H1 (cell line): Measurements from ENCODE around the gene GRIA1. TPM values are rescaled to one million over a fixed set of nuclear protein-coding genes. Genes with fewer than 3 reads are reported as not detected.

ENCODE experiments used
- CTCF ChIA-PET: fragments of 300-600 bp; sonication (Branson Sonifier 250); formaldehyde crosslinking; loops from one replicate; lab custom pipeline; 2021; ENCODE audit not compliant: partially characterized antibody; lab: Charles Lee
- POLR2A ChIA-PET: fragments of 300-600 bp; sonication (Branson Sonifier 250); formaldehyde crosslinking; loops from one replicate; lab custom pipeline; 2021; ENCODE audit warnings: inconsistent platforms; ENCODE audit not compliant: partially characterized antibody; lab: Charles Lee
- DNase-seq, 2 experiments: peaks; one replicate each; pipeline versions ENCODE4 v3.0.0 to v3.0.0-alpha.2; 2010 to 2022; ENCODE audit warnings: low spot score in 2 of 2, low read depth in 1 of 2, mixed read lengths in 1 of 2
- FAIRE-seq: peaks from 2 replicates; lab custom pipeline; 2011; peaks lifted over from hg19 to GRCh38; lab: Jason Lieb, UNC
- H2AFZ ChIP-seq: 2 replicates; pipeline ENCODE4 v1.8.1; 2012; ENCODE audit warnings: low read length, inconsistent platforms
- H2AK5ac ChIP-seq: 2 replicates; pipeline ENCODE4 v1.6.1; 2013; ENCODE audit warnings: low read depth, low read length
- H2BK120ac ChIP-seq: replicated peaks from 2 replicates; pipeline ENCODE3; 2013; ENCODE audit warnings: low read depth, low read length, inconsistent platforms
- H2BK12ac ChIP-seq: 2 replicates; pipeline ENCODE4 v1.6.1; 2013; ENCODE audit warnings: low read depth, low read length
- H2BK15ac ChIP-seq: 2 replicates; pipeline ENCODE4 v1.6.1; 2013; ENCODE audit warnings: low read length
- H2BK20ac ChIP-seq: 2 replicates; pipeline ENCODE4 v1.6.1; 2013; ENCODE audit warnings: low read length
- H2BK5ac ChIP-seq: 2 replicates; pipeline ENCODE4 v1.6.1; 2013; ENCODE audit warnings: low read depth, low read length
- H3K14ac ChIP-seq: 2 replicates; pipeline ENCODE4 v1.6.1; 2013; ENCODE audit warnings: inconsistent platforms; ENCODE audit not compliant: insufficient read length
- H3K18ac ChIP-seq: 2 replicates; pipeline ENCODE4 v1.6.1; 2013; ENCODE audit warnings: low read length; ENCODE audit errors: extremely low read depth
- H3K23ac ChIP-seq: 2 replicates; pipeline ENCODE4 v1.6.1; 2013; ENCODE audit warnings: inconsistent platforms; ENCODE audit not compliant: insufficient read length
- H3K23me2 ChIP-seq: 2 replicates; pipeline ENCODE4 v1.6.1; 2013; ENCODE audit warnings: low read depth, low read length
- H3K27ac ChIP-seq: 2 replicates; pipeline ENCODE4 v1.6.1; 2011; ENCODE audit warnings: low read depth, low read length, inconsistent platforms
- H3K27me3 ChIP-seq, 4 experiments: replicated peaks in 1 of 4; 1 replicate in 1 of 4; 2 replicates in 3 of 4; pipeline versions ENCODE4 v1.6.1 to v1.8.1; 2011 to 2013; ENCODE audit warnings: low read length in 3 of 4, mild to moderate bottlenecking in 3 of 4, inconsistent platforms in 2 of 4, mixed read lengths in 2 of 4, moderate library complexity in 1 of 4; ENCODE audit not compliant: control insufficient read depth in 3 of 4, insufficient read depth in 3 of 4; ENCODE audit errors: extremely low read depth in 1 of 4
- H3K36me3 ChIP-seq, 4 experiments: 2 replicates each; pipeline versions ENCODE4 v1.6.1 to v1.8.1; 2011 to 2013; ENCODE audit warnings: mild to moderate bottlenecking in 4 of 4, low read length in 3 of 4, moderate library complexity in 2 of 4, control low read depth in 1 of 4, inconsistent platforms in 1 of 4; ENCODE audit not compliant: insufficient read depth in 4 of 4, control insufficient read depth in 2 of 4
- H3K4ac ChIP-seq: replicated peaks from 2 replicates; pipeline ENCODE3; 2013; ENCODE audit warnings: low read length, low read depth, mixed read lengths, inconsistent platforms; ENCODE audit not compliant: insufficient read length
- H3K4me1 ChIP-seq, 4 experiments: replicated peaks in 1 of 4; 1 replicate in 1 of 4; 2 replicates in 3 of 4; pipeline versions ENCODE4 v1.6.1 to v1.8.1; 2011 to 2013; ENCODE audit warnings: low read length in 3 of 4, inconsistent platforms in 2 of 4, mixed read lengths in 1 of 4; ENCODE audit not compliant: insufficient read depth in 4 of 4, control insufficient read depth in 3 of 4
- H3K4me2 ChIP-seq, 2 experiments: 2 replicates each; pipeline versions ENCODE4 v1.6.1 to v1.8.1; 2011 to 2013; ENCODE audit warnings: low read depth in 2 of 2, low read length in 2 of 2, control low read depth in 1 of 2, inconsistent platforms in 1 of 2, mild to moderate bottlenecking in 1 of 2; ENCODE audit not compliant: insufficient read depth in 1 of 2
- H3K4me3 ChIP-seq, 4 experiments: fragments of 200-600, 300-600 bp in 1 of 4; sonication (generic), shearing (Covaris generic), sonication (Bioruptor Twin) in 1 of 4; 2 replicates each; pipeline versions ENCODE4 v1.5.1 to v1.8.1; 2011 to 2016; ENCODE audit warnings: low read length in 4 of 4, low read depth in 3 of 4, control low read depth in 2 of 4, inconsistent platforms in 2 of 4, mild to moderate bottlenecking in 2 of 4, mixed read lengths in 1 of 4, moderate library complexity in 1 of 4; ENCODE audit not compliant: insufficient read depth in 2 of 4; ENCODE audit errors: extremely low read depth in 1 of 4
- H3K56ac ChIP-seq: replicated peaks from 2 replicates; pipeline ENCODE3; 2013; ENCODE audit warnings: low read depth, mild to moderate bottlenecking, mixed read lengths, low read length, inconsistent platforms; ENCODE audit not compliant: insufficient read length
- H3K79me1 ChIP-seq: 2 replicates; pipeline ENCODE4 v1.6.1; 2013; ENCODE audit warnings: low read depth, low read length, control low read depth
- H3K79me2 ChIP-seq, 2 experiments: 2 replicates each; pipeline versions ENCODE4 v1.6.1 to v1.8.1; 2012 to 2013; ENCODE audit warnings: low read length in 2 of 2, mild to moderate bottlenecking in 2 of 2, inconsistent platforms in 1 of 2; ENCODE audit not compliant: insufficient read depth in 2 of 2, control insufficient read depth in 1 of 2
- H3K9ac ChIP-seq, 4 experiments: replicated peaks in 1 of 4; 1 replicate in 1 of 4; 2 replicates in 3 of 4; pipeline versions ENCODE4 v1.6.1 to v1.8.1; 2011 to 2013; ENCODE audit warnings: low read depth in 3 of 4, low read length in 3 of 4, control low read depth in 2 of 4, mild to moderate bottlenecking in 2 of 4, moderate library complexity in 2 of 4, inconsistent platforms in 1 of 4; ENCODE audit errors: extremely low read depth in 1 of 4
- H3K9me3 ChIP-seq, 2 experiments: 2 replicates each; pipeline versions ENCODE4 v1.6.1 to v1.8.1; 2012 to 2013; ENCODE audit warnings: mild to moderate bottlenecking in 2 of 2, moderate library complexity in 2 of 2, control low read depth in 1 of 2, inconsistent platforms in 1 of 2, low read depth in 1 of 2, low read length in 1 of 2, mixed read lengths in 1 of 2; ENCODE audit not compliant: insufficient read depth in 2 of 2
- H4K20me1 ChIP-seq, 2 experiments: replicated peaks in 1 of 2; 2 replicates each; pipeline versions ENCODE3 to v1.8.1; 2011 to 2013; ENCODE audit warnings: inconsistent platforms in 2 of 2, low read length in 2 of 2, mild to moderate bottlenecking in 1 of 2; ENCODE audit not compliant: insufficient read depth in 2 of 2, control insufficient read depth in 1 of 2
- H4K5ac ChIP-seq: 2 replicates; pipeline ENCODE4 v1.6.1; 2013; ENCODE audit warnings: low read length, low read depth, mixed read lengths, inconsistent platforms; ENCODE audit not compliant: insufficient read length
- H4K8ac ChIP-seq: 2 replicates; pipeline ENCODE4 v1.8.0; 2013; ENCODE audit warnings: mild to moderate bottlenecking, moderate library complexity, low read length, inconsistent platforms; ENCODE audit not compliant: insufficient read depth; ENCODE audit errors: extremely low read depth
- H4K91ac ChIP-seq: replicated peaks from 2 replicates; pipeline ENCODE3; 2013; ENCODE audit warnings: low read length, mixed read lengths, inconsistent platforms; ENCODE audit not compliant: insufficient read length
- EP300 ChIP-seq, 2 experiments: IDR thresholded peaks; 1 replicate in 1 of 2; 2 replicates in 1 of 2; pipeline ENCODE4 v1.6.1; 2011 to 2012; ENCODE audit warnings: low read depth in 2 of 2, low read length in 2 of 2, mild to moderate bottlenecking in 2 of 2, borderline replicate concordance in 1 of 2, inconsistent platforms in 1 of 2, moderate library complexity in 1 of 2
- MAFK ChIP-seq: IDR thresholded peaks from 2 replicates; pipeline ENCODE4 v1.6.1; 2012; ENCODE audit warnings: low read depth, mild to moderate bottlenecking, improper control_type of control experiment, low read length
- NRF1 ChIP-seq: IDR thresholded peaks from 2 replicates; pipeline ENCODE4 v1.6.1; 2011; ENCODE audit warnings: mild to moderate bottlenecking, low read depth, low read length, improper control_type of control experiment
- POLR2A ChIP-seq, 2 experiments: IDR thresholded peaks; 1 replicate in 1 of 2; 2 replicates in 1 of 2; pipeline ENCODE4 v1.6.1; 2011; ENCODE audit warnings: low read depth in 2 of 2, low read length in 2 of 2, mild to moderate bottlenecking in 2 of 2; ENCODE audit errors: control extremely low read depth in 1 of 2
- RFX5 ChIP-seq: IDR thresholded peaks from 2 replicates; pipeline ENCODE4 v1.6.1; 2011; ENCODE audit warnings: low read depth, low read length, improper control_type of control experiment, borderline replicate concordance
- SIX5 ChIP-seq: IDR thresholded peaks from 2 replicates; pipeline ENCODE4 v1.6.1; 2011; ENCODE audit warnings: mild to moderate bottlenecking, low read depth, low read length
- WGBS, 2 experiments: shearing (Covaris generic) in 1 of 2; methylation state at CpG; one replicate each; pipeline versions ENCODE4 v1.1.6 to v1.1.7; 2013 to 2015; ENCODE audit warnings: low lambda C conversion rate in 2 of 2, mixed read lengths in 2 of 2, inconsistent platforms in 1 of 2, low coverage in 1 of 2, missing lambda C conversion rate in 1 of 2; ENCODE audit not compliant: insufficient replicate concordance in 2 of 2, insufficient coverage in 1 of 2, insufficient read length in 1 of 2; ENCODE audit errors: extremely low coverage in 1 of 2, missing lambda C conversion rate in 1 of 2; 5-methylcytosine and 5-hydroxymethylcytosine counted together
- polyA plus RNA-seq, 7 experiments: library from polyadenylated mRNA; depleted of rRNA in 3 of 7; stranded (reverse) in 5 of 7; unstranded in 2 of 7; fragments of >200 nt in 5 of 7; fragments of 200-250 nt in 2 of 7; gene quantifications; 1 replicate in 5 of 7; 2 replicates in 1 of 7; 4 replicates in 1 of 7; pipeline versions ENCODE4 v1.2.1 to v1.2.3, GENCODE V29; 2011 to 2013; ENCODE audit warnings: missing spikeins in 2 of 7, mixed read lengths in 2 of 7
- total RNA-seq: library from RNA; stranded (reverse); fragmentation: NEBNext Ultra II Directional; extraction: Animal tissue kit (Norgen Biotek cat#: 25700); gene quantifications from 2 replicates; pipeline ENCODE4 v1.2.1, GENCODE V29; 2021

GRIA1 gene
- total and polyA plus RNA-seq, 2 of the 8 experiments (the other 6 are each of a cell fraction or from before 2014, with no cell fraction given): 0.97 to 2.5 TPM

DNA sequence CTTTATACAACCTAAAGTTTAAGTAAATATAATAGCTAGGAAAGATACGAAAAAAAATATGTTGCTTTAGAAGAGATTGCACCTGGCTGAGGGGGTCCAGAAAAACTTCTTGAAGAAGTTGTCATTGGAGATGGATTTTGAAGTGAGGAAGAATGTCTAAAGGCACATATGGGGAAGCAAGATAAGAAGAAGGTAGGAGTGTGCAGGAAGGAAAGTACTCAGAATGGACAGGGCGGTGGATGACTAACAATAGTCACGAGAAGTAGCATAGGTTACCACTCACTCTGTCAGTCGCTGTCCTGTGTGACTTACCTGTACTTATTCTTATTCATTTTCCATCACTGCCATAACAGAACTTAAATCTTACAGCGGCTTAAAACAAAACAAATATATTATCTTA, 251.6 kb downstream of the GRIA1 start:
- Histone ChIP-seq H3K4ac (no peak overlapping the region), H3K56ac (no peak overlapping the region), H4K5ac (no peak overlapping the region), H3K14ac (no peak overlapping the region), H2AK5ac (no peak overlapping the region), H3K23me2 (no peaks in the 10 kb centered on the region), H3K79me2 (no peaks in the 10 kb centered on the region), H4K91ac (no peak overlapping the region), H3K9me3 (peaks cover 0 to 1% of the 10 kb centered on the region in 2 experiments; a peak in 1 of 4 replicates), H2BK15ac (no peak overlapping the region), H3K36me3 (peaks cover 0 to 2% (median 0%) of the 10 kb centered on the region in 4 experiments; a peak in 1 of 8 replicates), H2AFZ (no peak overlapping the region), H2BK5ac (no peak overlapping the region), H3K4me1 (no peaks in the 10 kb centered on the region), H3K23ac (no peak overlapping the region), H2BK120ac (no peak overlapping the region), H4K8ac (no peak overlapping the region), H3K4me2 (no peak overlapping the region), H3K18ac (no peak overlapping the region), H2BK20ac (no peak overlapping the region), H3K9ac (no peak overlapping the region), H3K79me1 (no peaks in the 10 kb centered on the region), H4K20me1 (no peaks in the 10 kb centered on the region), H3K4me3 (no peak overlapping the region), H2BK12ac (no peak overlapping the region), H3K27ac (no peak overlapping the region), H3K27me3 (no peaks in the 10 kb centered on the region)
- no peak for FAIRE-seq
- ChIA-PET POLR2A (no interaction called here), CTCF (interaction anchor here (0.7 kb wide), 1 partner anchor 654 kb away, joined by 3 read pairs; no protein-coding TSS in a partner anchor)
- no peak for DNase-seq
- 70% methylated on average over 5 of the region's 5 CpGs; no CpG with 5 or more reads in 1 of the 2 experiments for WGBS, 2 experiments
- TF ChIP-seq EP300 (IDR thresholded peaks at IDR 0.05; ENCODE audit: borderline replicate concordance in 1 of 2, low read depth in 2 of 2, low read length in 2 of 2) (no peak), POLR2A (IDR thresholded peaks at IDR 0.05; ENCODE audit: control extremely low read depth in 1 of 2, low read depth in 2 of 2, low read length in 2 of 2) (no peak), SIX5 (no peak), MAFK (no peak), NRF1 (no peak), RFX5 (no peak)
